Erythroblast (primary cell): ENCODE results near the gene EGFLAM.

Experiments
- GATA1 ChIP-seq: IDR thresholded peaks from 2 replicates; pipeline ENCODE4 v1.6.1; 2011; ENCODE audit warnings: low read depth, mild to moderate bottlenecking, control low read depth, low read length, moderate library complexity
- POLR2A ChIP-seq: IDR thresholded peaks from 2 replicates; pipeline ENCODE4 v1.6.1; 2011; ENCODE audit warnings: mild to moderate bottlenecking, low read length

DNA sequence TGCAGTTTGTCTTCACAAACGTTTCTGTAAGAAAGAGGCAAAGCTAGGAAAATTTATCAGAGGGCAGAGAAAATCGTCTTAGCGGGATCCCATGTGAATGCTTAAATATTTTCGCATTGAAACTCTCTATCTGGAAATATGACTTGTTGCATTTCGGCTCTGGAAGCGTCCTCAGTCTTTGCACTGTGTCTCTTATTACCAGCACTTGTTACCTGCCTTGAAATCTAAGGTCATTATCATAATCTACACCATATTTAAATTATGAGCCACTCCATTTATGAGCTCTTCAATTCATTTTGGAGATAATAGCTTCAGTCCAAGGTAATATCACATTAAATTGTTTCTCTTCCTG is 1.4 kb downstream of the EGFLAM start:
- TF ChIP-seq POLR2A (no peak), GATA1 (no peak)
